ENCODE data around the gene ACTN4. TPM values are rescaled to one million over a fixed set of nuclear protein-coding genes. Genes with fewer than 3 reads are reported as not detected.

Gene ACTN4
- total RNA-seq, 1 donor from 2014 or later: 42.3 TPM

DNA sequence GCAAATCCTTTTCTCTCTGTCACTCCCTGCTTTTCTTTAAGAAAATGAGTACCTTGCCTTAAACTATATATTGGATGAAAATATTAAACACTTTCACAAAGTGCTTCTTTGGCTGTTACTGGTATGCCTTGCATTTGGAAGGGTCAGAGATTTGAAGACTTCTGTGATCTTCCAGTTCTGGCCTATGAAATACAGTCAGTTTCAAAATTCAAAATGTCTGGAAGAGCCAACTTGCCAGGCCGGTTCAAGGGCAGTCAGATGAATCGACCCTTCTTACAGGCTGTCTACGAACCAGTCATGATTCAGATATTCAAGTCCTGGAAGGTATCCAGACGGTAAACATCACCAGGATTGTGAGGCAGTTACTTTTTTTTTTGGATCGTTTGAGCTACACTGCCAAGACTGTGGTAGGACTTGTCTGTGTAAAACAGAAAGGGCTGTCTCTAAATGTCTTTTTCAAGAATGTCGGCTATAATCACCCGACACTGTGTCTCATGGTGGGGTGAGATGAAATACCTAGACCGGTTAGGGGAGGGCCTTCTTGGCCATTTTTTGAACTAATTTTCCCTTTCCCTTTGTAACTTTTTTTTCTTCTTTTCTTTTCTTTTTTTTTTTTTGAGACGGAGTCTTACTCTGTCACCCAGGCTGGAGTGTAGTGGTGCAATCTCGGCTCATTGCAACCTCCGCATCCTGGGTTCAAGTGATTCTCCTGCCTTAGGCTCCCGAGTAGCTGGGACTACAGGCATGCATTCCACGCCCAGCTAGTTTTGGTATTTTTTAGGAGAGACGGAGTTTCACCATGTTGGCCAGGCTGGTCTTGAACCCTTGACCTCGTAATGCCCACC, 11.2 kb downstream of the ACTN4 start:
- peak overlapping the region in 2 of 3 donors; percentile 0 to 6 for H3K4me3 ChIP-seq (ENCODE audit: low read length in 3 of 3)
- H3K9ac ChIP-seq (ENCODE audit: low read depth in 1 of 3, low read length in 3 of 3): peak overlapping the region; percentile 52 to 62 (median 58)
- no peaks in the 10 kb centered on the region for H3K9me3 ChIP-seq (ENCODE audit: control insufficient read depth in 3 of 3, low read length in 3 of 3)
- H3K27me3 ChIP-seq (ENCODE audit: control insufficient read depth in 3 of 3, insufficient read depth in 3 of 3, low read length in 3 of 3): no peaks in the 10 kb centered on the region
- H3K27ac ChIP-seq (ENCODE audit: low read depth, low read length): peak overlapping the region; percentile 95
- H3K4me1 ChIP-seq (ENCODE audit: control insufficient read depth in 3 of 3, insufficient read depth in 3 of 3, low read length in 3 of 3): peaks cover 93 to 98% (median 93%) of the 10 kb centered on the region in 3 donors
- no peaks in the 10 kb centered on the region for H3K36me3 ChIP-seq (ENCODE audit: control insufficient read depth in 3 of 3, insufficient read depth in 3 of 3, low read length in 3 of 3)

DNA sequence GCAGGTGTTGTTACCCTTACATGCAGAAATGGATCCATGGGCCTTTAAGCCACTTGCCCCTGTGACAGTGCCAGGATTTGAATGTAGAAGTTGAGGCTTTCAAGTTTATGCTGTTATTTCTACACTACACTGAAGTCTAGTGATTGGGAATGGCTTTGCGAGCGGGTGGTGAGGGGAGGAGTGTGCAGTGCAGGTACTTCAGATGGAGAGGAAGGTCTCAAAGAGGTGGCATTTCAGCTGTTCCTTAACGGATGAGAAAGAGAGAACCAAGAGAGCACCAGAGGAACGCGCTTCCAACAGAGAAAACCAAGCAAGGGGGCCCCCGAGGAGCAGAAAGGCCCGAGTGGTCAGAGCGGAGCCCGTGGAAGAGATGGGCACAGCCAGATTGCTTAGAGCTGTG, 13.3 kb downstream of the ACTN4 start:
- Histone ChIP-seq H3K9ac (ENCODE audit: low read depth in 1 of 3, low read length in 3 of 3) (peak overlapping the region in 1 of 3 donors; percentile 26), H3K4me3 (ENCODE audit: low read length in 3 of 3) (no peak overlapping the region), H3K27ac (ENCODE audit: low read depth, low read length) (peak overlapping the region; percentile 95), H3K27me3 (ENCODE audit: control insufficient read depth in 3 of 3, insufficient read depth in 3 of 3, low read length in 3 of 3) (no peaks in the 10 kb centered on the region), H3K36me3 (ENCODE audit: control insufficient read depth in 3 of 3, insufficient read depth in 3 of 3, low read length in 3 of 3) (no peaks in the 10 kb centered on the region), H3K4me1 (ENCODE audit: control insufficient read depth in 3 of 3, insufficient read depth in 3 of 3, low read length in 3 of 3) (peaks cover 93 to 98% (median 93%) of the 10 kb centered on the region in 3 donors), H3K9me3 (ENCODE audit: control insufficient read depth in 3 of 3, low read length in 3 of 3) (no peaks in the 10 kb centered on the region)

DNA sequence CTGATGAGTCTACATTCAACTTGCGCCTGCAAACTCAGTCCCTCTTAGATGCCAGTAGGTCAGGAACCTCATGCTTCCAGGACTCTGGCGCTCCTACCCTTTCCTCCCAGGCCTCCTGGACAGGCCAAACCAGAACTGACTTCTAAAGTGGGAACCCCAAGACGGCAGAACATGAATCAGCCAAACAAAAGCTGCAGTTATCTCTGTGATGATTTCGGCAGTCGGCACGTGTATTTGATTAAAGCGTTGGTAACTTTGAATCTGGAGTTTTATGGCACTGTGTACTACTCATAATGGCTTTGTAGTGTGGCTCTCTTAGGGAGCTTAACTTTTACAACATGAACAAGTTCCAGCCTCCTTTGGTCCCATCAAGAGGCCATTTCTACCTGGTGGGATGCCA, 13.7 kb downstream of the ACTN4 start:
- Histone ChIP-seq H3K27me3 (ENCODE audit: control insufficient read depth in 3 of 3, insufficient read depth in 3 of 3, low read length in 3 of 3) (no peaks in the 10 kb centered on the region), H3K4me3 (ENCODE audit: low read length in 3 of 3) (no peak overlapping the region), H3K36me3 (ENCODE audit: control insufficient read depth in 3 of 3, insufficient read depth in 3 of 3, low read length in 3 of 3) (no peaks in the 10 kb centered on the region), H3K27ac (ENCODE audit: low read depth, low read length) (peak overlapping the region; percentile 95), H3K9ac (ENCODE audit: low read depth in 1 of 3, low read length in 3 of 3) (no peak overlapping the region), H3K9me3 (ENCODE audit: control insufficient read depth in 3 of 3, low read length in 3 of 3) (no peaks in the 10 kb centered on the region), H3K4me1 (ENCODE audit: control insufficient read depth in 3 of 3, insufficient read depth in 3 of 3, low read length in 3 of 3) (peaks cover 92 to 98% (median 94%) of the 10 kb centered on the region in 3 donors)

DNA sequence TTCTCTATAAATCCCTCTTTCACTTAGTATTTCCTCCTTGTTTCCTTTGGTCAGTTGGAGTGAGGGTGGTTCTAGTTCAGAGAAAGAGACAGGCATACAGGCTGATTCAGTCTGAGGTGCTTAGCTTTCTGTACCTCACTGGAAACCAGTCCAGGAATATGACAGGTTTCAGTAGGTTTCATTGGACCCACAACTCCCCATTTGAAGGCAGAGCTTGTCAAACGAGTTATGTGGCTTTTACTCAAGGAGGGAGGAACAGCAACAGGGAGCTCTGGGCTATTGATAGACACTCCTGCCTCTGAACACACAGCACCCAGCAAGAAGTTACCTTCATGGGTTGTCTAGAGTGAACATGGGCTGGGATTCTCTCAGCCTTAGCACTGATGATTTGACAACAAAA, 14.5 kb downstream of the ACTN4 start:
- H3K36me3 ChIP-seq (ENCODE audit: control insufficient read depth in 3 of 3, insufficient read depth in 3 of 3, low read length in 3 of 3): no peaks in the 10 kb centered on the region
- peak overlapping the region; percentile 93 for H3K27ac ChIP-seq (ENCODE audit: low read depth, low read length)
- H3K9me3 ChIP-seq (ENCODE audit: control insufficient read depth in 3 of 3, low read length in 3 of 3): no peaks in the 10 kb centered on the region
- peaks cover 93 to 98% (median 94%) of the 10 kb centered on the region in 3 donors for H3K4me1 ChIP-seq (ENCODE audit: control insufficient read depth in 3 of 3, insufficient read depth in 3 of 3, low read length in 3 of 3)
- H3K27me3 ChIP-seq (ENCODE audit: control insufficient read depth in 3 of 3, insufficient read depth in 3 of 3, low read length in 3 of 3): no peaks in the 10 kb centered on the region
- H3K4me3 ChIP-seq (ENCODE audit: low read length in 3 of 3): peak overlapping the region in 1 of 3 donors; percentile 16
- H3K9ac ChIP-seq (ENCODE audit: low read depth in 1 of 3, low read length in 3 of 3): peak overlapping the region; percentile 1 to 63 (median 12)

GRCh38 chr19:38662537-38663155, 15.2 kb downstream of the ACTN4 start:
- Histone ChIP-seq H3K4me3 (ENCODE audit: low read length in 3 of 3) (peak overlapping the region; percentile 16 to 54 (median 27)), H3K27ac (ENCODE audit: low read depth, low read length) (peak overlapping the region; percentile 93), H3K9ac (ENCODE audit: low read depth in 1 of 3, low read length in 3 of 3) (peak overlapping the region in 2 of 3 donors; percentile 21 to 86), H3K36me3 (ENCODE audit: control insufficient read depth in 3 of 3, insufficient read depth in 3 of 3, low read length in 3 of 3) (no peaks in the 10 kb centered on the region), H3K9me3 (ENCODE audit: control insufficient read depth in 3 of 3, low read length in 3 of 3) (no peaks in the 10 kb centered on the region), H3K4me1 (ENCODE audit: control insufficient read depth in 3 of 3, insufficient read depth in 3 of 3, low read length in 3 of 3) (peaks cover 93 to 98% (median 96%) of the 10 kb centered on the region in 3 donors), H3K27me3 (ENCODE audit: control insufficient read depth in 3 of 3, insufficient read depth in 3 of 3, low read length in 3 of 3) (no peaks in the 10 kb centered on the region)

- peaks cover 93 to 98% (median 96%) of the 10 kb centered on the region in 3 donors for H3K4me1 ChIP-seq (ENCODE audit: control insufficient read depth in 3 of 3, insufficient read depth in 3 of 3, low read length in 3 of 3)
- no peaks in the 10 kb centered on the region for H3K36me3 ChIP-seq (ENCODE audit: control insufficient read depth in 3 of 3, insufficient read depth in 3 of 3, low read length in 3 of 3)
- H3K9me3 ChIP-seq (ENCODE audit: control insufficient read depth in 3 of 3, low read length in 3 of 3): no peaks in the 10 kb centered on the region
- peak overlapping the region; percentile 54 to 65 (median 61) for H3K4me3 ChIP-seq (ENCODE audit: low read length in 3 of 3)
- H3K9ac ChIP-seq (ENCODE audit: low read depth in 1 of 3, low read length in 3 of 3): peak overlapping the region; percentile 66 to 86 (median 82)
- peak overlapping the region; percentile 93 for H3K27ac ChIP-seq (ENCODE audit: low read depth, low read length)
- no peaks in the 10 kb centered on the region for H3K27me3 ChIP-seq (ENCODE audit: control insufficient read depth in 3 of 3, insufficient read depth in 3 of 3, low read length in 3 of 3)
Observed at GRCh38 chr19:38663156-38663651, 15.8 kb downstream of the ACTN4 start.

GRCh38 chr19:38663957-38664502, 16.6 kb downstream of the ACTN4 start:
- peak overlapping the region; percentile 66 to 86 (median 82) for H3K9ac ChIP-seq (ENCODE audit: low read depth in 1 of 3, low read length in 3 of 3)
- H3K27me3 ChIP-seq (ENCODE audit: control insufficient read depth in 3 of 3, insufficient read depth in 3 of 3, low read length in 3 of 3): no peaks in the 10 kb centered on the region
- H3K4me3 ChIP-seq (ENCODE audit: low read length in 3 of 3): peak overlapping the region; percentile 54 to 65 (median 61)

GRCh38 chr19:38664503-38665211, 17.2 kb downstream of the ACTN4 start:
- Histone ChIP-seq H3K36me3 (ENCODE audit: control insufficient read depth in 3 of 3, insufficient read depth in 3 of 3, low read length in 3 of 3) (no peaks in the 10 kb centered on the region), H3K27ac (ENCODE audit: low read depth, low read length) (peak overlapping the region; percentile 93), H3K4me3 (ENCODE audit: low read length in 3 of 3) (peak overlapping the region; percentile 54 to 65 (median 61)), H3K27me3 (ENCODE audit: control insufficient read depth in 3 of 3, insufficient read depth in 3 of 3, low read length in 3 of 3) (no peaks in the 10 kb centered on the region), H3K9me3 (ENCODE audit: control insufficient read depth in 3 of 3, low read length in 3 of 3) (no peaks in the 10 kb centered on the region), H3K4me1 (ENCODE audit: control insufficient read depth in 3 of 3, insufficient read depth in 3 of 3, low read length in 3 of 3) (peaks cover 91 to 98% (median 95%) of the 10 kb centered on the region in 3 donors), H3K9ac (ENCODE audit: low read depth in 1 of 3, low read length in 3 of 3) (peak overlapping the region; percentile 66 to 86 (median 67))

More at GRCh38 chr19:38663957-38664502, 16.6 kb downstream of the ACTN4 start:
- Histone ChIP-seq H3K4me1 (ENCODE audit: control insufficient read depth in 3 of 3, insufficient read depth in 3 of 3, low read length in 3 of 3) (peaks cover 92 to 98% (median 95%) of the 10 kb centered on the region in 3 donors), H3K36me3 (ENCODE audit: control insufficient read depth in 3 of 3, insufficient read depth in 3 of 3, low read length in 3 of 3) (no peaks in the 10 kb centered on the region), H3K27ac (ENCODE audit: low read depth, low read length) (peak overlapping the region; percentile 93), H3K9me3 (ENCODE audit: control insufficient read depth in 3 of 3, low read length in 3 of 3) (no peaks in the 10 kb centered on the region)

DNA sequence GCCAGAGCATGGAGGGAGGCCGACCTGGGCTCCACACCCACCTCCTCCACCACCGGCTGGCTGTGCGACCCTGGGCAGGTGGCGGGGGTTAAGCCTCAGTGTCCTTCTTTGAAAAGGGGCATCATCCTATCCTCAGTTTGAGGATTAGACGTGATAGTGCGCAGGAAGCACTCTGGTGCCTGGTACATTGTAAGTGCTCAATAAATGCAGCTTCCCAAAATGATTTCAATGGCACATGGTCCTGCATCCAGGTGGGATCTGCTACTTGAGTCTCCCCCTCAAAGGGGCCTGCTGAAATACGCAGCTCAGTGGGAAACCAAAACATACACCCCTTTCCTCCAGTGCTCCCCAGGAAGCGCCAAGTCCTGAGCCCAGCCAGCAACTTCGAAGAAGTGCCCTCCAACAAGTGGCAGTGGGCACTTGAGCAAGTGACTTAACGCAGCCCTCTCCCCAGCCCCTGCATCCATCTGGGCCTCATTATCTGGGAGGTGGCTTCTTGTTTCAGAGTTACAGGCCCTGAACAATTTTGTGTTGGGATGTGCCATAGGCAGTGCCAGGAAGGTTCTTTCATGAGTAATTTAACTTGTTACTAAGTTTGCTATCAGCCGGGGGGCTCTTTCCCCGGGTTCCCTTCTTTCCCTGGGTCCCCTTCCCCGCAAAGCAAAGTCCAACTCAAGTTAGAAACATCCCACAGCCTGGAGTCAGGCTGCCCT, 17.9 kb downstream of the ACTN4 start:
- Histone ChIP-seq H3K36me3 (ENCODE audit: control insufficient read depth in 3 of 3, insufficient read depth in 3 of 3, low read length in 3 of 3) (no peaks in the 10 kb centered on the region), H3K27me3 (ENCODE audit: control insufficient read depth in 3 of 3, insufficient read depth in 3 of 3, low read length in 3 of 3) (no peaks in the 10 kb centered on the region), H3K4me1 (ENCODE audit: control insufficient read depth in 3 of 3, insufficient read depth in 3 of 3, low read length in 3 of 3) (peaks cover 94 to 98% (median 96%) of the 10 kb centered on the region in 3 donors), H3K9me3 (ENCODE audit: control insufficient read depth in 3 of 3, low read length in 3 of 3) (no peaks in the 10 kb centered on the region), H3K4me3 (ENCODE audit: low read length in 3 of 3) (peak overlapping the region; percentile 32 to 65 (median 54)), H3K9ac (ENCODE audit: low read depth in 1 of 3, low read length in 3 of 3) (peak overlapping the region; percentile 66 to 86 (median 67)), H3K27ac (ENCODE audit: low read depth, low read length) (peak overlapping the region; percentile 93)

Measured in skeletal muscle tissue (tissue), 4 donors.